ENCODE measurements around the gene BAZ2A. TPM values are rescaled to one million over a fixed set of nuclear protein-coding genes. Genes with fewer than 3 reads are reported as not detected.

The BAZ2A gene
- total and polyA plus RNA-seq, 3 donors from 2014 or later: 134 to 316 (median 250) TPM

DNA sequence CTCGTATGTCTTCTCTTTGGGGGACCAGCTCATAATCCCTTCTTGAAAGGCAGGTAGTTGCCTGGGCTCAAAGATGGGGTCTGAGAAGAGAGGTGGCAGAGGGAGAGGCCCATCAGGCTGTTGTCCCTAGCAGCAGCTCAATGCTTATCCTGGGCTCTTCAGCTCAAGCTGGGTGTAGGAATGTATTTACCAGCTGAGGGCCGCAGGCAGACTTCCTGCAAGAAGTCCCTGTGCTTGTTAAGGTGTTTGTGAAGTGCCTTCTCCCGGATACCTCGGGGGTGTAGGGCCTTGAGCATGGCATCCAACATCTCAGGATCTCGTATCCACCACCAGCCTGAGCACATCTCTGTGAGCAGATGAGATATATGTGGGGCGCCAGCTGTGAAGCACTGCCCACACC is 29.4 kb downstream of the BAZ2A start:
- DNase-seq: no peak
- Histone ChIP-seq H3K36me3 (ENCODE audit: low read depth, missing control alignments) (no peaks in the 10 kb centered on the region), H3K9me3 (no peaks in the 10 kb centered on the region), H3K4me3 (no peak overlapping the region), H3K27me3 (no peaks in the 10 kb centered on the region), H3K4me1 (no peaks in the 10 kb centered on the region), H3K27ac (no peak overlapping the region)
- TF ChIP-seq, protein P1, sequence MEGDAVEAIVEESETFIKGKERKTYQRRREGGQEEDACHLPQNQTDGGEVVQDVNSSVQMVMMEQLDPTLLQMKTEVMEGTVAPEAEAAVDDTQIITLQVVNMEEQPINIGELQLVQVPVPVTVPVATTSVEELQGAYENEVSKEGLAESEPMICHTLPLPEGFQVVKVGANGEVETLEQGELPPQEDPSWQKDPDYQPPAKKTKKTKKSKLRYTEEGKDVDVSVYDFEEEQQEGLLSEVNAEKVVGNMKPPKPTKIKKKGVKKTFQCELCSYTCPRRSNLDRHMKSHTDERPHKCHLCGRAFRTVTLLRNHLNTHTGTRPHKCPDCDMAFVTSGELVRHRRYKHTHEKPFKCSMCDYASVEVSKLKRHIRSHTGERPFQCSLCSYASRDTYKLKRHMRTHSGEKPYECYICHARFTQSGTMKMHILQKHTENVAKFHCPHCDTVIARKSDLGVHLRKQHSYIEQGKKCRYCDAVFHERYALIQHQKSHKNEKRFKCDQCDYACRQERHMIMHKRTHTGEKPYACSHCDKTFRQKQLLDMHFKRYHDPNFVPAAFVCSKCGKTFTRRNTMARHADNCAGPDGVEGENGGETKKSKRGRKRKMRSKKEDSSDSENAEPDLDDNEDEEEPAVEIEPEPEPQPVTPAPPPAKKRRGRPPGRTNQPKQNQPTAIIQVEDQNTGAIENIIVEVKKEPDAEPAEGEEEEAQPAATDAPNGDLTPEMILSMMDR (IDR thresholded peaks at IDR 0.05): no peak
- no peak for TF ChIP-seq POLR2A (IDR thresholded peaks at IDR 0.05)
- intact Hi-C loops (cut with DNase I; ENCODE audit: low total_unique reads): no loop called here
- WGBS, 2 donors: 62 to 83% methylated on average over 4 to 6 of the region's 6 CpGs

DNA sequence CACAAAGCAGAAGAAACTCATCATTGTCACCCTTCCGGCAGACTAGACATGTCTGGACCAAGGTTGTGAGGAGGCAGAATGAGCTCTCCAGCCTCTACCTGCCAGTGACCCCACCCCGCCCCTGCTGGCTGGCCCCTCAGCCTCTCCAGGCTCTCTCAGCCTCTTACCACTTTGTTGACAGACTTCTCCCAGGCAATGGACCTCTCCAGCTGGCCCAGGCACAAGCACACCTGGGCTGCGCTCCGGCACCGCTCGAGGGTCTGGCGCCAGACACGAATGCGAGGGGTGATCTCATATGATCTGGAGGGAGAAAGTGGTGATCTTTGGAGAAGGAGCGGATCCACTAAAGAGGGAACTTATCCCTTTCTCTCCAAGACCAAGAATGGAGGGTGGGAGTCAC is 30.3 kb downstream of the BAZ2A start:
- WGBS, 2 donors: 92 to 98% methylated on average over 9 to 10 of the region's 10 CpGs
- H3K27ac ChIP-seq: no peak overlapping the region
- no peak for DNase-seq
- H3K4me3 ChIP-seq: no peak overlapping the region
- intact Hi-C loops (cut with DNase I; ENCODE audit: low total_unique reads): no loop called here
- H3K9me3 ChIP-seq: no peaks in the 10 kb centered on the region
- TF ChIP-seq POLR2A (IDR thresholded peaks at IDR 0.05): no peak
- TF ChIP-seq, protein P1 (IDR thresholded peaks at IDR 0.05): no peak
- H3K4me1 ChIP-seq: no peaks in the 10 kb centered on the region
- no peaks in the 10 kb centered on the region for H3K36me3 ChIP-seq (ENCODE audit: low read depth, missing control alignments)
- H3K27me3 ChIP-seq: no peaks in the 10 kb centered on the region

DNA sequence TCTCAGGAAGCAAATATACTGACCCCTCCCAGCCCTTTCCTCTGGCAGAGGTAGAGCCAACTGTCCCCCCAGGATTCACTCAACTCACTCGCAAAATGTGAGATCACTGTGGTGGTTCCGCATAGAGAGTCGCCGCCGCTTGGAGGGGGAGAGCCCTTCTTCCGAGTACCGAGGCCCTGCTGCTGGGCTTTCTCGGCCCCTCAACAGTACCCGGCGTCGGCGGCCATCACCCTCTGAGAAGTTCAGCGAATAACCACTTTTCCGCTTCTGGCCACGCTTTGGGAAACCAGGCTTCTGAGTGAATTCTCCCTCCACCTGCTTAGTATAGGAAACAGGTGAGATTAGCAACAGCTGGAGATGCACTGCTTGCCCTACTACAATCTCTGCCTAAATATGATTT is 31.1 kb downstream of the BAZ2A start:
- Histone ChIP-seq H3K9me3 (no peaks in the 10 kb centered on the region), H3K4me3 (no peak overlapping the region), H3K27me3 (no peaks in the 10 kb centered on the region), H3K27ac (no peak overlapping the region), H3K4me1 (no peaks in the 10 kb centered on the region), H3K36me3 (ENCODE audit: low read depth, missing control alignments) (no peaks in the 10 kb centered on the region)
- intact Hi-C loops (cut with DNase I; ENCODE audit: low total_unique reads): no loop called here
- TF ChIP-seq POLR2A (IDR thresholded peaks at IDR 0.05): no peak
- TF ChIP-seq, protein P1 (IDR thresholded peaks at IDR 0.05): no peak
- WGBS, 2 donors: 91% methylated on average over 12 to 15 of the region's 15 CpGs
- DNase-seq: no peak

DNA sequence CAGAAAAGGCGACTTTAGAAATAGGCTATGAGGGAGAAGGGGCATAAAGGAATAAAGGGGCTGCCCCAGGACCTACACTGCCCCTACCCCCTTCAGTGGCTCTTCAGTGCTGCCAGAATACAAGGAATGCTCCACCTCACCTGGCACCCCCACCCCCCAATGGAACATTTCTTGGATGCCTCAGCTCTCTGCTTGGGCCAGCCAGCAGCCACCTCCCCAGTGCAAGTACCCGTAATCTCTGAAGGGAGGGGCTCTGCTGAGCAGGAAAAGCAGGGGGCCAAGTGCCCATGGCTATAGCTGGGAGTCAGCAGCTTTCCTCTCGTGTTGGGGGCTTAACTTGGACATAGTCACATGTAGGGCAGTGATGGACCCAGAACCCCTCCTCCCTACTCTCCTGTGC is 33.3 kb downstream of the BAZ2A start:
- H3K27ac ChIP-seq: peak overlapping the region in 1 of 2 donors; percentile 31
- H3K36me3 ChIP-seq (ENCODE audit: low read depth, missing control alignments): no peaks in the 10 kb centered on the region
- intact Hi-C loops (cut with DNase I; ENCODE audit: low total_unique reads): no loop called here

DNA sequence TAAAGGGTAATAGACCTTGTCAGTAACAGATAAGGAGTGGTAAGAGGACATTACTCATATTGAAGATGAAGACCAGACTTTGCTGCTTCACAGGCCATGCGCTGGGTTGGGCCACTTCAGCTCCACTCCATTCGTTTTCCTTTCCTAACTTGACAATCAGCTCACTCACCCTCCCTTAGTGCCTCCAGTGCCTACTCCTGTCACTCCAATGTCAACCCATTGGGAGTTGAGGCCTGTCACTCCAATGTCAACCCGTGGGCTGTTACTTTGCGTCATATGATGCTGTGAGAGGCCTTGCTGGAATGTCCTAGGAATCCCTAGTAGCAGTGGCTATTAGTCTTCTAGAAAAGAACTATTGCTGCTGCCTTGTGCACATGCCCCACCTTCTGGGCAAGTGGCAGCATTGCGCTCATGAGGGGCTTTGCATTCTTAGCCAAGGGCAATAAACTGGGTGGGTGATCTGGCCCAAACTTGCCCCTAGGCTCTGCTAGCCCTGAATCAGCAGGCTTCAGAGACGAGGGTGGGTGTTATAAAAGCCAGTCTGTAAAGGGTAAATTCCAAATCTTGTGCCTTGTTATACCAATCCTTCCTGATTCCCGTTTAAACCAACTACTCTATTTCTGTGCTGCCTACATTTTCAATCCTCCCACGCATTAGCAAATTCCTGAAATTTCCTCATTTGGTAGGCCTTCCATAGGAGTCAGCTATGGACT is 36.1 kb downstream of the BAZ2A start:
- intact Hi-C loops (cut with DNase I; ENCODE audit: low total_unique reads): no loop called here
- Histone ChIP-seq H3K36me3 (ENCODE audit: low read depth, missing control alignments) (no peaks in the 10 kb centered on the region), H3K4me1 (peaks cover 11% of the 10 kb centered on the region), H3K27ac (peak overlapping the region; percentile 6 to 69), H3K4me3 (no peak overlapping the region), H3K9me3 (no peaks in the 10 kb centered on the region), H3K27me3 (no peaks in the 10 kb centered on the region)
- WGBS, 2 donors: 34 to 42% methylated on average over 8 of the region's 8 CpGs
- peak; percentile 69 for DNase-seq
- TF ChIP-seq, protein P1 (IDR thresholded peaks at IDR 0.05): peak; percentile 67 to 81 (median 77)
- TF ChIP-seq POLR2A (IDR thresholded peaks at IDR 0.05): no peak

More for the DNA sequence above, 33.3 kb downstream of the BAZ2A start:
- no peak for DNase-seq
- Histone ChIP-seq H3K4me3 (no peak overlapping the region), H3K9me3 (no peaks in the 10 kb centered on the region), H3K4me1 (no peaks in the 10 kb centered on the region), H3K27me3 (no peaks in the 10 kb centered on the region)
- TF ChIP-seq POLR2A (IDR thresholded peaks at IDR 0.05): no peak
- 68 to 72% methylated on average over 3 of the region's 3 CpGs for WGBS, 2 donors
